NK-92 (cell line): ENCODE results near the gene COX6A2.
A peak's percentile ranks its signal among the peaks of the same experiment; 100 is the strongest.

Source experiments
- DNase-seq: peaks from one replicate; lab custom pipeline; 2025; ENCODE audit not compliant: unreplicated experiment; lab: John Stamatoyannopoulos, UW

The COX6A2 gene

DNA sequence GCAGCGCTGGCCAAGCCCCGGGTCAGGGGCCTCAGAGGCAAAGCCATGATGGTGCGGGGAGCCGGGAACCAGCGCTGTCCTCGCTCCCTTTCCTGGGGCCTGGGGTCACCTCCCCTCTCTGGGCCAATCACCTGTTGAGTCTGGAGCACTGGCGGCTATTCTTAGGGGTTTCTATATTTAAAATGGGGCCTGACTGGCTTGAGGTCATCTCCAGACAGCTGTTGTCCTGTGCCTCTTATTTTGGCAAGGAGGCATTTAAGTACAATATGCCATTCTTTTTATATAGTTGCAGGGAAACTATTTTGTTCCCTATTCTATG, at the start of gene COX6A2:
TSS of gene COX6A2 (minus strand) at position 82 of the 319 bp plus-strand sequence. CDS start at position 47, 35 bp downstream.
- no peak for DNase-seq

DNA sequence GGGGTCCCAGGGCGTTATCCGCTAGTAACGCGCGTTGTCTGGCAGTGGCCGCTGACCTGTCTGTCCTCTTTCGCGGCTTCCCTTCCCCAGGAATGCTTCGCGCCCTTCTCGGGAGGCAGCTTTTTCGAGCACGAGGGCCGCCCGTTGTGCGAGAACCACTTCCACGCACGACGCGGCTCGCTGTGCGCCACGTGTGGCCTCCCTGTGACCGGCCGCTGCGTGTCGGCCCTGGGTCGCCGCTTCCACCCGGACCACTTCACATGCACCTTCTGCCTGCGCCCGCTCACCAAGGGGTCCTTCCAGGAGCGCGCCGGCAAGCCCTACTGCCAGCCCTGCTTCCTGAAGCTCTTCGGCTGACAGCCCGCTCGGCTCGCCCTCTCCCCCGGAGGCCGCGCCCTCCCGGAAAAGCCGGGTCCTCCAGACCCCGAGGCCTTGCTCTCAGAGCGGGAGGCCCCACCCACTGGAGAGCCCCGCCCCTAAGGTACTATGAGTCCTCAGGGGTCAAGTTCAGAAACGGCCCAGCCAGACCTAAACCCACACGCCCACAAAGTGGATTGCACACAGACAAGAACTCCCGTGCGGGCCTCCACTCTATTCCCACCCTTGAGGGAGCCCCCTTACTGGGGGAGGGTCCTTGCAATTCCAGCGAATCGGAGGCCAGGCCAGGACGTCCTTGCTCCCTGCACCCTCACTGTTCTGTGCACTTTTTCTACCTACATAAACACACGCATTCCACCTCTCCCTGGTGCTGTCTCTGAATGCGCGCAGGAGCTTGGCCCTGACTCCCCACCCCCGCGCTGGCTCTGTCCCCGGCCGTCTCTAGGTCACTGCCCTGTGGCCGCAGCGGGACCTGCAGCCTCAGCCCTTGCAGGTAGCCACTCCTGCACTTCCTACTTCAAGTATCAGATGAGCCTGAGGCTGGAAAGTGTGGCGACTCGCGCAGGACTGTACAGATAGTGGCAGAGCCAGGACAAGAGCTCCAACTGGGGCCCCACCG, 49.4 kb upstream of the COX6A2 start:
- no peak for DNase-seq

- DNase-seq: peak; percentile 18
Measured at GRCh38 chr16:31476303-31477219, 48.4 kb upstream of the COX6A2 start.

DNA sequence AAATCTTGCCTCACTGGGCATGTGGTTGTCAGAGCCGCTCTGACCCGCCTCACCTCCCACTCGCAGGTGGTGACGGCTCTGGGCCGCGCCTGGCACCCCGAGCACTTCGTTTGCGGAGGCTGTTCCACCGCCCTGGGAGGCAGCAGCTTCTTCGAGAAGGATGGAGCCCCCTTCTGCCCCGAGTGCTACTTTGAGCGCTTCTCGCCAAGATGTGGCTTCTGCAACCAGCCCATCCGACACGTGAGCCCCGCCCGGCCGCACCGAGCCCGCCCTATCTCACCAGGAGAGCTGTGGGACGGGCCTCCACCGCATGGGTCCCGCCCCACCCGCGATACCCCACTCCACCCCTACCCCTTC, 47.8 kb upstream of the COX6A2 start:
- no peak for DNase-seq

DNA sequence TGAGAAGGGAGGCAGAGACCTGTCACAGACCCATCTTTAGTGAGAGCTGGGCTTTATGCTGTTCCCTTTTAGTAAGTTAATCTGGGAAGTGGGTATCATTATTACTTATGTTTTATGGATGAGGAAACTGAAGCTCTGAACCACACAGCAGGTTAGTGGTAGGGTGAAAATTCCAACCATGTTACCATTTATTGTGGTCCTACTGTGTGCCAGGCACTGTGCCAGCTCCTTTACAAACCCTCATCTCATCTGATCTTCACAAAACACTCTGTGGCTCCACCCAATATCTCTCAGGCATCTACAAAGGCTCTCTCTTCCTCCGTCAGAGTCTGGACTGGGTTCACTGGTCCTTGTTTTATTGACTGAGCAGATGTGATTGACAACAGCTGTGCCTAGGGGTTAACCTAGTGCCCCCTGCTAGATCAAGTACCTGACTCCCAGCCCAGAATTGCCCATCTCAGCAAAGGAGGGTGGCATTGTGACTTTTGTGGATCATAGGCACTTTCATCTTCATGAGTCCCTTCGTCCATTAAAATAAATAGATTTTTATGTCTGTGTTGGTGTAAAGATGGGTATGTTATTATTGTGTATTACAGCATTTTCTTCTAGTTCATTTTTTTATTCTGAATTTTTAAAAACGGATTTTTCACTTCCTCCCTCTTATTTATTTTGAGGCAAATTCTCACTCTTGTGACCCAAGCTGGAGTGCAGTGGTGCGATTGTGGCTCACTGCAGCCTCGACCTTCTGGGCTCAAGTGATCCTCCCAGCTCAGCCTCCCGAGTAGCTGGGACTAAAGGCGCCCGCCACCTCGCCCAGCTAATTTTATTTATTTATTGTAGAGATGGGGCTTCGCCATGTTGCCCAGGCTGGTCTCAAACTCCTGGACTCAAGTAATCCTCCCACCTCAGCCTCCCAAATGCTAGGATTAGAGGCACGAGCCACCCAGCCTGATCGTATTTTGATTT, 46.9 kb upstream of the COX6A2 start:
- DNase-seq: no peak

DNA sequence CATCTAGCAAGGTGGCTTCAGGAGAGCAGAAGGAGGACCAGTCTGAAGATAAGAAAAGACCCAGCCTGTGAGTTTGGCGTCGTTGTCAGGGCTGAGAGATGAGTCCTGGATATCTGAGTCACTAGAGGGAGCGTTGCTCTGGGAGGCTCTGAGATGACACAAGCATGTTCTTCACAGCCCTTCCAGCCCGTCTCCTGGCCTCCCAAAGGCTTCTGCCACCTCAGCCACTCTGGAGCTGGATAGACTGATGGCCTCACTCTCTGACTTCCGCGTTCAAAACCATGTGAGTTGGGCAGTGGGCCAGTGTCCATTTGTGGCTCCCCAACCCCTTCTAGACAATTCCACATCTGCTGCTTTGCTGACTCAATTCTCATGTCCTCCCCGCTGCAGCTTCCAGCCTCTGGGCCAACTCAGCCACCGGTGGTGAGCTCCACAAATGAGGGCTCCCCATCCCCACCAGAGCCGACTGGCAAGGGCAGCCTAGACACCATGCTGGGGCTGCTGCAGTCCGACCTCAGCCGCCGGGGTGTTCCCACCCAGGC, 46.1 kb upstream of the COX6A2 start:
- no peak for DNase-seq

GRCh38 chr16:31473264-31473984, 45.3 kb upstream of the COX6A2 start:
- DNase-seq: no peak

- DNase-seq: no peak
Measured at GRCh38 chr16:31472709-31473203, 44.6 kb upstream of the COX6A2 start.

- DNase-seq: no peak
Measured at GRCh38 chr16:31471875-31472708, 43.9 kb upstream of the COX6A2 start, which contains the start of gene TGFB1I1. TGFB1I1 (plus strand) TSS chr16:31472152; CDS start chr16:31472189, 37 bp downstream.

DNA sequence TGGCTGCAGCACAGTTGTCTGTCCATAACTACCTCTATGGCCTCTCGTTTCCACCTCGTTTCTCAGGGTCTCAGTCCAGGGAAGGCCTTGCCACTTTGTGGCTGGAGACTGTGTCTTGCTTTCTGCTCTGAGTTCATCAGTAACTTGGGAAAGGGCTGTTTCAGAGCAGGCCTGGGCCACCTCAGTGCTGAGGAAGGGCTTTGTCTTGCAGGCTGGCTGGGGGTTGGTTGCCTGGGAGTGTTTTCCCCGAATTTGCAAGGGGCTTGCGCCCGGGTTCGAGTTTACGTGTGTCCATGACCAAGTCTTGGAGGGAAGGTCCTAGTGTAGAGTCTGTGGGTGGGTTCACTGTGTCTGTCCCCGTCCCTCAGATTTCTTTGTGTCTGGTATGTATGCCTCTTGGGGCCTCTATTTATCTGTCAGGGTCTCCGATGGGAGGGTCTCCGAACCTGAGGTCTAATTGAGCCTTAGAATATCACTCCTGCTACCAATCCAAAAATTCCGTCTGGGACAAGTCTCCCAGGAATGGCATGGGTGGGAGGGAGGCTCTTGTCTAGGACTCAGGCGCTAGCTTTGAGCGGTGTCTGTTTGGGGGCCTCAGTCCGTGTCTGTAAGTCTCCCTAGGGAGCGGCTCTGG, 43.2 kb upstream of the COX6A2 start:
- DNase-seq: no peak

DNA sequence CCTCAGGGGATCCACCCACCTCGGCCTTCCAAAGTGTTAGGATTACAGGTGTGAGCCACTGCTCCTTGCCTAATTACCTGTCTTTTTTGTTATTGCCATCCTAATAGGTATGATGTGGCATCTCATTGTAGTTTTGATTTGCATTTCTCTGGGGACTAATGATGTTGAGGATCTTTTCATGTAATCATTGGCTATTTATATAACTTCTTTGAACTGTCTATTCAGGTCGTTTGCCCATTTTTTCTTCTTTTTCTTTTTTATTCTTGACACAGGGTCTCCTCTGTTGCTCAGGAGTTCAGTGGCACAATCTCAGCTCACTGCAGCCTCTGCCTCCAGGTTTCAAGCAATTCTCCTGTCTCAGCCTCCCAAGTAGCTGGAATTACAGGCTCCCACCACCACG, 42.5 kb upstream of the COX6A2 start:
- no peak for DNase-seq

DNA sequence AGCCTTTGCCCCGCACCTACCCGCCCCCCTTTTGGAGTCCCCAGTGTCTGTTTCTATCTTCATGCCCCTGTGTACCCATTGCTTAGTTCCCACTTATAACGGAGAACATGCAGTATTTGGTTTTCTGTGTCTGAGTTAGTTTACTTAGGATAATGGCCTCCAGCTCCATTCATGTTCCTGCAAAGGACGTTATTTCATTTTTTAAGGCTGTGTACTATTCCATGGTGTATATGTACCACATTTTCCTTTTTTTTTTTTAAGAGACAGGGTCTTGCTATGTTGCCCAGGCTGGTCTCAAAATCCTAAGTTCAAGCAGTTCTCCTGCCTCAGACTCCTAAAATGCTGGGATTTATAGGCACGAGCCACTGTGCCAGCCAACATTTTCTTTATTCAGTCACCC, 39.7 kb upstream of the COX6A2 start:
- no peak for DNase-seq

- DNase-seq: no peak
Measured at GRCh38 chr16:31467151-31467773, 39.1 kb upstream of the COX6A2 start.

DNA sequence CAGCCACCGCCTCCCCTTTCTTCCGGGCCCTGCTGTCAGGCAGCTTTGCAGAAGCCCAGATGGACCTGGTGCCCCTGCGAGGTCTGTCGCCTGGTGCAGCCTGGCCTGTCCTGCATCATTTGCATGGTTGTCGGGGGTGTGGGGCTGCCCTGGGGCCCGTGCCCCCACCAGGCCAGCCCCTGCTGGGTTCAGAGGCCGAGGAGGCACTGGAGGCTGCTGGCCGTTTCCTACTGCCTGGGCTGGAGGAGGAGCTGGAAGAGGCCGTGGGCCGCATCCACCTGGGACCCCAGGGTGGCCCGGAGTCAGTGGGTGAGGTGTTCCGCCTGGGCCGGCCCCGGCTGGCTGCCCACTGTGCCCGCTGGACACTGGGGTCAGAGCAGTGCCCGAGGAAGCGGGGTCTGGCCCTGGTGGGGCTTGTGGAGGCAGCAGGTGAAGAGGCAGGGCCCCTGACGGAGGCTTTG, 38.3 kb upstream of the COX6A2 start:
- DNase-seq: no peak

- DNase-seq: no peak
Measured at GRCh38 chr16:31465788-31466370, 37.7 kb upstream of the COX6A2 start.

GRCh38 chr16:31464781-31465260, 36.7 kb upstream of the COX6A2 start:
- DNase-seq: no peak

GRCh38 chr16:31464348-31464769, 36.2 kb upstream of the COX6A2 start:
- no peak for DNase-seq
